WTC11 (cell line): Measurements from ENCODE around the gene PPIP5K2. TPM values are rescaled to one million over a fixed set of nuclear protein-coding genes. Genes with fewer than 3 reads are reported as not detected.

Experiments used
- ATAC-seq: fragments of 200-7000 bp; cut with Tn5 transposase; 2 replicates; pipeline ENCODE4 v1.10.0; 2021; ENCODE audit warnings: mild to moderate bottlenecking, moderate library complexity
- CTCF ChIA-PET: fragments of 300-600 bp; sonication (Branson Sonifier 250); formaldehyde crosslinking; loops from one replicate; lab custom pipeline; 2021; ENCODE audit warnings: antibody characterized with exemption; lab: Charles Lee
- POLR2A ChIA-PET: fragments of 350-600 bp; sonication (Branson Sonifier 250); formaldehyde crosslinking; loops from one replicate; lab custom pipeline; 2021; ENCODE audit warnings: antibody characterized with exemption; lab: Charles Lee
- DNase-seq: peaks from one replicate; pipeline ENCODE4 v3.0.0; 2021; ENCODE audit warnings: low spot score
- H3K27ac Mint-ChIP-seq: 2 replicates; pipeline ENCODE4 v1.8.0; 2021; ENCODE audit warnings: mixed read lengths
- H3K27me3 Mint-ChIP-seq: 2 replicates; pipeline ENCODE4 v1.8.0; 2021; ENCODE audit warnings: low read depth, mild to moderate bottlenecking, moderate library complexity, mixed read lengths
- H3K36me3 Mint-ChIP-seq: 2 replicates; pipeline ENCODE4 v1.8.0; 2021; ENCODE audit warnings: mixed read lengths
- H3K4me1 Mint-ChIP-seq: 2 replicates; pipeline ENCODE4 v1.8.0; 2022; ENCODE audit warnings: mixed read lengths
- H3K4me3 Mint-ChIP-seq: 2 replicates; pipeline ENCODE4 v1.8.0; 2021; ENCODE audit warnings: mild to moderate bottlenecking, moderate library complexity, mixed read lengths
- H3K9me3 Mint-ChIP-seq: 2 replicates; pipeline ENCODE4 v1.8.0; 2021; ENCODE audit warnings: mixed read lengths
- EMX1 ChIP-seq: fragments of 250-450 bp; sonication (Bioruptor Pico); IDR thresholded peaks from 2 replicates; pipeline ENCODE4 v1.8.0; 2021; ENCODE audit warnings: mild to moderate bottlenecking
- FOXP1 ChIP-seq: sonication (generic); formaldehyde crosslinking; IDR thresholded peaks from 2 replicates; pipeline ENCODE4 v1.8.0; 2022; ENCODE audit warnings: missing genetic modification reagents, mild to moderate bottlenecking, moderate library complexity, borderline replicate concordance
- JAZF1 ChIP-seq: fragments of 250-450 bp; sonication (Bioruptor Pico); IDR thresholded peaks from 2 replicates; pipeline ENCODE4 v1.9.0; 2021; ENCODE audit warnings: moderate library complexity, mild to moderate bottlenecking, inconsistent platforms
- MXD4 ChIP-seq: fragments of 250-450 bp; sonication (Bioruptor Pico); IDR thresholded peaks from 2 replicates; pipeline ENCODE4 v1.8.0; 2021; ENCODE audit warnings: mild to moderate bottlenecking, moderate library complexity, borderline replicate concordance
- NFATC4 ChIP-seq: fragments of 250-450 bp; sonication (Bioruptor Pico); IDR thresholded peaks from 2 replicates; pipeline ENCODE4 v1.9.0; 2021; ENCODE audit warnings: mild to moderate bottlenecking
- NR1H2 ChIP-seq: sonication (generic); formaldehyde crosslinking; IDR thresholded peaks from 2 replicates; pipeline ENCODE4 v1.9.0; 2021; ENCODE audit warnings: mild to moderate bottlenecking, moderate library complexity, missing genetic modification reagents
- NR2C2 ChIP-seq: sonication (generic); formaldehyde crosslinking; IDR thresholded peaks from 2 replicates; pipeline ENCODE4 v1.8.0; 2022; ENCODE audit warnings: mild to moderate bottlenecking, missing genetic modification reagents
- SMAD4 ChIP-seq: sonication (generic); formaldehyde crosslinking; IDR thresholded peaks from 2 replicates; pipeline ENCODE4 v1.8.0; 2022; ENCODE audit warnings: mild to moderate bottlenecking, missing genetic modification reagents
- STAT6 ChIP-seq: sonication (generic); formaldehyde crosslinking; conservative IDR thresholded peaks from 2 replicates; pipeline ENCODE4 v1.8.1; 2023; ENCODE audit warnings: mild to moderate bottlenecking, low read depth, missing genetic modification reagents, moderate library complexity
- TP53 ChIP-seq: sonication (generic); formaldehyde crosslinking; IDR thresholded peaks from 2 replicates; pipeline ENCODE4 v1.8.1; 2023; ENCODE audit warnings: mild to moderate bottlenecking, missing genetic modification reagents
- ZBTB21 ChIP-seq: sonication (generic); formaldehyde crosslinking; IDR thresholded peaks from 2 replicates; pipeline ENCODE4 v1.8.1; 2023; ENCODE audit warnings: mild to moderate bottlenecking, missing genetic modification reagents, borderline replicate concordance
- ZBTB43 ChIP-seq: sonication (generic); formaldehyde crosslinking; IDR thresholded peaks from 2 replicates; pipeline ENCODE4 v1.8.1; 2023; ENCODE audit warnings: mild to moderate bottlenecking, missing genetic modification reagents
- total RNA-seq: library from RNA; stranded (reverse); gene quantifications from 3 replicates; pipeline ENCODE4 v1.2.3, GENCODE V29; 2021
- TF ChIP-seq, protein P1 (sequence below): fragments of 250-450 bp; sonication (Bioruptor Pico); IDR thresholded peaks from 2 replicates; pipeline ENCODE4 v1.8.0; 2021; ENCODE audit warnings: mild to moderate bottlenecking
- TF ChIP-seq, protein P2 (sequence below): fragments of 250-450 bp; sonication (Bioruptor Pico); conservative IDR thresholded peaks from 2 replicates; pipeline ENCODE4 v1.9.0; 2021; ENCODE audit warnings: mild to moderate bottlenecking
- TF ChIP-seq, protein P3 (sequence below): sonication (generic); formaldehyde crosslinking; IDR thresholded peaks from 2 replicates; pipeline ENCODE4 v1.8.1; 2022; ENCODE audit warnings: mild to moderate bottlenecking, missing genetic modification reagents, moderate library complexity, borderline replicate concordance
- TF ChIP-seq, protein P4 (sequence below): sonication (generic); formaldehyde crosslinking; IDR thresholded peaks from 2 replicates; pipeline ENCODE4 v1.8.1; 2023; ENCODE audit warnings: mild to moderate bottlenecking, missing genetic modification reagents, moderate library complexity
- TF ChIP-seq, protein P5 (sequence below): fragments of 250-450 bp; sonication (Bioruptor Pico); IDR thresholded peaks from 2 replicates; pipeline ENCODE4 v1.9.0; 2021; ENCODE audit warnings: mild to moderate bottlenecking

The PPIP5K2 gene
- total RNA-seq, 1 experiment from 2014 or later = 67.6 TPM

GRCh38 chr5:103244398-103244797 is 124.3 kb downstream of the PPIP5K2 start (continued):
- TF ChIP-seq ZBTB43 (no peak), NR2C2 (no peak)

GRCh38 chr5:103245761-103246160 is 125.7 kb downstream of the PPIP5K2 start:
- no peak for DNase-seq
- ChIA-PET CTCF (no interaction called here), POLR2A (no interaction called here)
- Mint-ChIP-seq H3K9me3 (peaks cover 9% of the 10 kb centered on the region), H3K36me3 (0 out of 2 replicates have a peak, but pooled peaks cover 3% of the 10 kb centered on the region), H3K27me3 (no peaks in the 10 kb centered on the region), H3K27ac (no peak overlapping the region), H3K4me1 (no peaks in the 10 kb centered on the region; the same call in 1 of the 2 replicates), H3K4me3 (no peak overlapping the region)
- TF ChIP-seq MXD4 (CRISPR knock-in tag) = no peak
- TF ChIP-seq, protein P1, sequence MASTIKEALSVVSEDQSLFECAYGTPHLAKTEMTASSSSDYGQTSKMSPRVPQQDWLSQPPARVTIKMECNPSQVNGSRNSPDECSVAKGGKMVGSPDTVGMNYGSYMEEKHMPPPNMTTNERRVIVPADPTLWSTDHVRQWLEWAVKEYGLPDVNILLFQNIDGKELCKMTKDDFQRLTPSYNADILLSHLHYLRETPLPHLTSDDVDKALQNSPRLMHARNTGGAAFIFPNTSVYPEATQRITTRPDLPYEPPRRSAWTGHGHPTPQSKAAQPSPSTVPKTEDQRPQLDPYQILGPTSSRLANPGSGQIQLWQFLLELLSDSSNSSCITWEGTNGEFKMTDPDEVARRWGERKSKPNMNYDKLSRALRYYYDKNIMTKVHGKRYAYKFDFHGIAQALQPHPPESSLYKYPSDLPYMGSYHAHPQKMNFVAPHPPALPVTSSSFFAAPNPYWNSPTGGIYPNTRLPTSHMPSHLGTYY (CRISPR knock-in tag) = no peak
- no peak for TF ChIP-seq EMX1 (CRISPR knock-in tag)
- TF ChIP-seq TP53 (CRISPR knock-in tag) = no peak
- TF ChIP-seq ZBTB21 (CRISPR knock-in tag) = no peak
- no peak for TF ChIP-seq JAZF1 (CRISPR knock-in tag)
- TF ChIP-seq STAT6 = no peak
- TF ChIP-seq NR2C2 = no peak
- TF ChIP-seq, protein P2, sequence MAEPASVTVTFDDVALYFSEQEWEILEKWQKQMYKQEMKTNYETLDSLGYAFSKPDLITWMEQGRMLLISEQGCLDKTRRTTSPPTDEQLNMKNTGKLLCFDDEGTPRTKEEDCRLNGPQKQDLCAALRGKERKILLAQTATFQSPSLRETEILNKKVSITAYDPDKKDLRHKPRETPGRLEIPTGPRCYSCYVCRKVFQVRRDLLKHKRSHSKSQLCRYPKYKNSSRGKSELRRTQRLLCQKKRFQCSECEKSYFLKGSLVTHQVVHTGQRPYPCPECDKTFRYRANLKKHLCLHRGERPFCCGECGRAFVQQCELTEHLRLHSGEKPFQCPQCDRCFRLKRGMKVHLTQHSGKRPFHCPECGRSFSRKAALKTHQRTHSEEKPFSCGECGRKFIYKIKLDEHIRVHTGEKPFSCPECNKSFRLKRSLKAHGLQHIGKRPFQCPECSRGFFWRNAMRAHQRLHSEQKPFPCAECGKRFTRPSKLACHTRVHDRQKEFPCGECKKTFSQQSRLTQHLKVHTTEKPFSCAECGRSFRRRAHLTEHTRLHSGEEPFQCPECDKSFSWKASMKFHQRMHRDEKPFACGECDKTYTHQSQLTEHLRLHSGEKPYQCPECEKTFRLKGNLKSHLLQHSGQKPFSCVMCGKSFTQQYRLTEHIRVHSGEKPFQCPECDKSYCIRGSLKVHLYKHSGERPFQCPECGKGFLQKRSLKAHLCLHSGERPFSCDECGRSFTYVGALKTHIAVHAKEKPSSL = no peak
- TF ChIP-seq, protein P3, sequence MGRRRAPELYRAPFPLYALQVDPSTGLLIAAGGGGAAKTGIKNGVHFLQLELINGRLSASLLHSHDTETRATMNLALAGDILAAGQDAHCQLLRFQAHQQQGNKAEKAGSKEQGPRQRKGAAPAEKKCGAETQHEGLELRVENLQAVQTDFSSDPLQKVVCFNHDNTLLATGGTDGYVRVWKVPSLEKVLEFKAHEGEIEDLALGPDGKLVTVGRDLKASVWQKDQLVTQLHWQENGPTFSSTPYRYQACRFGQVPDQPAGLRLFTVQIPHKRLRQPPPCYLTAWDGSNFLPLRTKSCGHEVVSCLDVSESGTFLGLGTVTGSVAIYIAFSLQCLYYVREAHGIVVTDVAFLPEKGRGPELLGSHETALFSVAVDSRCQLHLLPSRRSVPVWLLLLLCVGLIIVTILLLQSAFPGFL = no peak
- no peak for TF ChIP-seq NFATC4 (CRISPR knock-in tag)
- TF ChIP-seq, protein P4, sequence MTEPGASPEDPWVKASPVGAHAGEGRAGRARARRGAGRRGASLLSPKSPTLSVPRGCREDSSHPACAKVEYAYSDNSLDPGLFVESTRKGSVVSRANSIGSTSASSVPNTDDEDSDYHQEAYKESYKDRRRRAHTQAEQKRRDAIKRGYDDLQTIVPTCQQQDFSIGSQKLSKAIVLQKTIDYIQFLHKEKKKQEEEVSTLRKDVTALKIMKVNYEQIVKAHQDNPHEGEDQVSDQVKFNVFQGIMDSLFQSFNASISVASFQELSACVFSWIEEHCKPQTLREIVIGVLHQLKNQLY (CRISPR knock-in tag) = no peak
- TF ChIP-seq, protein P5, sequence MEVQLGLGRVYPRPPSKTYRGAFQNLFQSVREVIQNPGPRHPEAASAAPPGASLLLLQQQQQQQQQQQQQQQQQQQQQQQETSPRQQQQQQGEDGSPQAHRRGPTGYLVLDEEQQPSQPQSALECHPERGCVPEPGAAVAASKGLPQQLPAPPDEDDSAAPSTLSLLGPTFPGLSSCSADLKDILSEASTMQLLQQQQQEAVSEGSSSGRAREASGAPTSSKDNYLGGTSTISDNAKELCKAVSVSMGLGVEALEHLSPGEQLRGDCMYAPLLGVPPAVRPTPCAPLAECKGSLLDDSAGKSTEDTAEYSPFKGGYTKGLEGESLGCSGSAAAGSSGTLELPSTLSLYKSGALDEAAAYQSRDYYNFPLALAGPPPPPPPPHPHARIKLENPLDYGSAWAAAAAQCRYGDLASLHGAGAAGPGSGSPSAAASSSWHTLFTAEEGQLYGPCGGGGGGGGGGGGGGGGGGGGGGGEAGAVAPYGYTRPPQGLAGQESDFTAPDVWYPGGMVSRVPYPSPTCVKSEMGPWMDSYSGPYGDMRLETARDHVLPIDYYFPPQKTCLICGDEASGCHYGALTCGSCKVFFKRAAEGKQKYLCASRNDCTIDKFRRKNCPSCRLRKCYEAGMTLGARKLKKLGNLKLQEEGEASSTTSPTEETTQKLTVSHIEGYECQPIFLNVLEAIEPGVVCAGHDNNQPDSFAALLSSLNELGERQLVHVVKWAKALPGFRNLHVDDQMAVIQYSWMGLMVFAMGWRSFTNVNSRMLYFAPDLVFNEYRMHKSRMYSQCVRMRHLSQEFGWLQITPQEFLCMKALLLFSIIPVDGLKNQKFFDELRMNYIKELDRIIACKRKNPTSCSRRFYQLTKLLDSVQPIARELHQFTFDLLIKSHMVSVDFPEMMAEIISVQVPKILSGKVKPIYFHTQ (CRISPR knock-in tag) = no peak
- TF ChIP-seq SMAD4 (CRISPR knock-in tag) = no peak
- TF ChIP-seq NR1H2 (CRISPR knock-in tag) = no peak
- no peak for TF ChIP-seq FOXP1 (CRISPR knock-in tag)
- no peak for ATAC-seq
